ENCODE measurements around the gene NUP210.

NUP210 gene

DNA sequence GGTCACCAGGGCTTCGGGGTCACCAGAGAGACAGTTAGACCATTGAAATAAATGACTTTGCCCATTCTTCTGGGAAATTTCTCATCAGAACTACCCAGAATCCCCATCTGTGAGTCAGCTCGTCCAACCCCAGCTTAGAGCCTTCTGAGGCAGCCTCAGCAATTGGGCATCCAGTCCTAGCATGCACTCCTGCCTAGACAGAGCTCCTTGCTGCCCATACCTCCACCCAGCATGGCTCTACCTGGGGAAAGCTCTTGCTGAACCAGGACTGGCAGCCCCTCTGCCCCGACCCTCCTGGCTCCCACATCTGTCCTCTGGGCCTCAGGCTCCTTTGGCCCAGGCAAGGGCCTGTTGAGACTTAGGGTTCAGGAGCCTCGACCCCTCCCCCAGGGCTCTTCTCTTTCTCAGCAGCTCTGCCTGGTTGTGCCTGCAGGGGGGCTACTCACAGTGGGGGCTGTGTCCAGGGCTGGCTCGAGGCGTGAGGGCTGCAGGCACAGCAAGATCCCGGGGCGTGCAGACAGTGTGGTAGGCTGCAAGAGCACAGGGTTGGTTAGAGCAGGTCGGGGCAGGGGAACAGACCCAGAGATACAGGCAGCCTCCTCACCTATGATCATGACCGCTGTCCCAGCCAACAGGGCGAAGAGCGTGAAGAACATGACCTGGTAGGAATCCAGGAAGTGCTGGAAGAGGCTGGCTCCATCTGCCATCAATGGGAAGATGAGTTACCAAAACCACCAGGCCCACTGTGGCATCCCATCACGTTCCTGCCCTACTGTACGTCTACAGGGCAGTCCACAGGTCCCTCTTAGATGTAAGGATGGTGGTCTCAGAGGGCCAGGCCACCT is 101.3 kb downstream of the NUP210 start:
- no peak for DNase-seq

DNA sequence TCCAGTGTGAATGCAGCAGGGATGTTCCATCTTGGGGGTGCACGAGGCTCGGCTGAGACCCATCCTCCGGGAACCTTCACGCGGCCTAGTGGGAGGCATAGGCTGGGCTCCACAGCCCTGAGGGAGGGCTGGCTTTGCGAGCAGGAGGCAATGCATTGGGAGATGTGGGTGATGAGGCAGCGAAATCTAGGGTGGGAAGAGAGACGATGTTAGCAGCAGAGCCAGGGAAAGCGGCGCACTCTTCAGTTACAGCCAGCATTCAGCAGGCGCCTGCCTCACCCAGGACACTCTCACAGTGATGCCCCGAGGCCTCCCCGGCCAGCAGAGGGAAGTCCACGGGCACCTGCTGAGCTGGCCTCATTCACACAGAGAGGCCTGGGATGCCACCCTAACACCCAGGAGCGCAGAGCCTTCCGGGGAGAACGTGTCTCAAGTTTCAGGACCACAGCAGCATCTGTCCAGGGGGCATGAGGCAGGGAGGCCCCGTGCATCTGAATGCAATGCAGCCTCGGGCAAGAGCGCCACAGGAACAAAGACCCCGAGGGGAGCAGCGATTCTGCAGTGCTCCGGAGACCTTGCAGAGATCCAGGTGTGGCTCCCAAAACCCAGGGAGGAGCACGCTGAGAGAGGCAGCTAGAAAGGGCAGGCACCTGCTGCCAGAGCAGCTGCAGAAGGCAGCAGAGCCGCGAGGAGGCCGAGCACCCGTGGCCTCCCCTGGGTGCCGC is 102.4 kb downstream of the NUP210 start:
- no peak for DNase-seq

GRCh38 chr3:13316603-13317002 is 103.5 kb downstream of the NUP210 start:
- DNase-seq: no peak

DNA sequence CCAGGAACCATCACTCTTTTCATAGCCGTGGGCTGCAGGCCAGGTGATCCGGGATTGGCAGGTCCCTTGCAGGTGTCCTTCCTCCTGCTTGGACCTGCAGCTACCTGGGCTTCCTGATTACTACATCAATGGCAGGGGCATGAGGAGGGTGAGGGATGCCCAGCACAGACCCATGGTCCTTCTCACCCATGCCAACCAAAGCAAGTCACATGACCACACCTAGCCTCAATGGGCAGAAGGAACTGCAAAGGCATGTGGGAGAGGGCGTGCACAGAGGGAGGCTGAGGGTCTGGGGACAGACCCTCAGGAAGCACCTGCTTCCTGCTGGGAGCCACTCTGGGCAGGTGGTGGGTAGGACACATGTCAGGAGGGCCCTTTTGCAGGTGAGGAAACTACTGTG is 105.2 kb downstream of the NUP210 start:
- no peak for DNase-seq

- DNase-seq: no peak
Observed at GRCh38 chr3:13313813-13314212, 106.3 kb downstream of the NUP210 start.

- DNase-seq: no peak
Observed at GRCh38 chr3:13309004-13309403, 111.1 kb downstream of the NUP210 start.

GRCh38 chr3:13308380-13308801 is 111.7 kb downstream of the NUP210 start:
- peak; percentile 53 for DNase-seq

- DNase-seq: no peak
Observed at GRCh38 chr3:13307041-13307440, 113.1 kb downstream of the NUP210 start.

DNA sequence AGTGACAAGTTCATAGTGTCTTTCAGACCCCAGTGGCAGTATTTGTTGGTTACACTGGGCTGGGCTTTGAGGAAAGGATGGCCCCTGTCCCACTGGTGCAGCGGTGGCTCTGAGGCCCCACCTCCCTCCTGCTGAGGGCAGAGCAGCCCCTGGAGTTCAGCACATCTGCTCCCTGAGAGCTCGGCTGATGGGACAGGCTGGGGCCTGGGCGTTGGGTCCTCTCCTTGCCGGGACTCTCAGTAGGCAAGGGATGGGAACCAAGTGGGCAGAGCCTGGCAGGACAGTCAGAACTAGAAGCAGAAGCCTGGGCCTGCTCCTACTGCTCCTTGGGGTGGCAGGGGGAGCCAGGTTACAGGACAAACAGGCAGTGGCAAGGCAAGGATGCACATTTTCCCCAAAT is 114.5 kb downstream of the NUP210 start:
- no peak for DNase-seq

DNA sequence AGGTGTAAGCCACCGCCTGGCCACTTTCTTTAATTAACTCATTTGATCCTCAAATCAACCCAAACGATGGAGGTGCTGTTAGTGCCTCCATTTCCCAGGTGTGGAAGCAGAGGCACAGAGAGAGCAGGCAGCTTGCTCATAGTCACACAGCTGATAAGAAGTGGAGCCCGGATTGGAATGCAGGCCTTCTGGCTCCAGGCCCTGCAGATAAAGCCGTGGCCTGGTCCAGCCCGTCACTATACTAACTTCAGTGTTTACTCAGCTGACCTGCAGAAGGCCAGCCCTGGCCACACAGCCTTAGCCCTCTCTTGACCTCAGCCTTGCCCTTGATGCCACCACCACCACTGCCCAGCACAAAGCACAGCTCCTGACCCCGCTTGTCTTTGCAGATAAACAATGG is 116.7 kb downstream of the NUP210 start:
- no peak for DNase-seq

- peak; percentile 70 for DNase-seq
Observed at GRCh38 chr3:13301286-13301987, 118.7 kb downstream of the NUP210 start.

DNA sequence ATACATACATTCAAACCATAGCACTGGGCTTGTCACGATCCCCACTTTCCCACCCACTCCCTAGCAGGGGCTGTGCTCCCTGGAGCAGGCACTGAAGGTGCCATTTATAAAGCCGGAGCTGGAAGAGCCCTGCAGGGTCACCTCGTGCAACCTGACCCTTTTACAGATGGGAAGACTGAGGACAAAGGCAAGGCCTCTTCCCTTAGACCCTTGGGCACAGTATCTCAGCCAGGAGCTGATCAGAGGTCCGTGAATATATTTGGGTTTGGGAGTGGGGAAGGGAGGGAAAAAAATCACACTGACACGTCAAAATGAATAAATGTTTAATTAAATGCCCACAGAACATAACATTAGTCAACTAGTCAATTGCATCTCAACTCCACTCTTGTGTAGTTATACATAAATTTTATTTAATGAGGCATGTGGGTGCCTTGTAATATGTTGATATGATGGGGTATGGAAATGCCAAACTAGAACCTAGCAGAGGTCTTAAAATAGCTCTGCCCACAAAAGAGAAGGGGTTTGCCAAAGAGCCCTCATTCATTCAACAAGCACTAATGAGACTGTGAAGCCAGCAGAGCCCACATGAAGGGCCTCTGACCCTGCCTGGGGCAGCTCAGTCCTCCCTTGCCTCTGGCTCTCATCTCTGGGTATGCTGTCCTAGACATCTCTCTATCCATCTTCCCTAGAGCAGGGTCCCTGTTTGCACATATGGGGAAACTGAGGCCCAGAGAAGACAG is 119.4 kb downstream of the NUP210 start:
- DNase-seq: no peak

DNA sequence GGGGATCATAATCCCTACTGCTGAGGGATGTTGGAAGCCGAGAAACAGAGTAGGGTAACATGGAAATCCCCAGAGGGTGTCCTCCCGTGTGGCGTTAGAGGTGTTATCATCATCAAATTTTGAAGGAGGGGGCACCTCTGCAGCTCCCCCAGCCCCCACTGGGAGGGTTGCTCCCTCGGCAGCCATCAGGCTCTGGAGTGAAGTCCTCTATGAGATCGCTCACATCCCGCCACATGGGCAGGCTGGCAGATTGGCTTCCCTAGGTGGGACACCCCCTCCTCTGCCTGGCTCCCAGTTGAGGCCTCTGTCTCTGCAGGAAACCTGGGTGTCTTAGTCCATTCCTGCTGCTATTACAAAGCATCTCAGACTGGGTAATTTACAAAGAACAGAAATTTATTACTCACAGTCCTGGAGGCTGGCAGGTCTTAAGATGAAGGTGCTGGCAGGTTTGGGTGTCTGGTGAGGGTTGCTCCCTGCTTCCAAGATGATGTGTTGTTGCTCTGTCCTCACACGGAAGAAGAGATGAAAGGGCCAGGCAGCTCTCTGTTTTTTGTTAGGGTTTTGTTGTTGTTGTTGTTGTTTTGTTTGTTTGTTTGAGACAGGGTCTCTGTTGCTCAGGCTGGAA is 120.5 kb downstream of the NUP210 start:
- DNase-seq: no peak

DNA sequence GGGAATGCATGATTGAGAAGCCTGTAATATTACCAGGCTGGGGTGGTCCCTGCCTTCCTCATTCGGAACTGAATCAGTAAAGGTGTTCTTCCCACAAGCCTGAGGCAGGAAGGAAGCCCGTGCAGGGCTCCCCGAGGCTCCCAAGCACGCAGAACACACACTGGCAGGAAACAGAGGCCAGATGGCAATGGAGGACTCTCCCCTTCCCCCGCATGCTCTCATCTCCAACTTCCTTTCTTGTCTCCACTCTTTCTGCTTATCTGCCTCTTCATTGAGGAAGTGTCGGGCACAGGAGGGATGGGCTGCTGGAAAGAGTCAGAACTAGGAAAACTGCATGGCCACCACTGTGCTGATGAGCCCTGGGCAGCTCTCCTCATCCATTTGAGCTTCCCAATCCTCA is 123.5 kb downstream of the NUP210 start:
- DNase-seq: peak; percentile 90

DNA sequence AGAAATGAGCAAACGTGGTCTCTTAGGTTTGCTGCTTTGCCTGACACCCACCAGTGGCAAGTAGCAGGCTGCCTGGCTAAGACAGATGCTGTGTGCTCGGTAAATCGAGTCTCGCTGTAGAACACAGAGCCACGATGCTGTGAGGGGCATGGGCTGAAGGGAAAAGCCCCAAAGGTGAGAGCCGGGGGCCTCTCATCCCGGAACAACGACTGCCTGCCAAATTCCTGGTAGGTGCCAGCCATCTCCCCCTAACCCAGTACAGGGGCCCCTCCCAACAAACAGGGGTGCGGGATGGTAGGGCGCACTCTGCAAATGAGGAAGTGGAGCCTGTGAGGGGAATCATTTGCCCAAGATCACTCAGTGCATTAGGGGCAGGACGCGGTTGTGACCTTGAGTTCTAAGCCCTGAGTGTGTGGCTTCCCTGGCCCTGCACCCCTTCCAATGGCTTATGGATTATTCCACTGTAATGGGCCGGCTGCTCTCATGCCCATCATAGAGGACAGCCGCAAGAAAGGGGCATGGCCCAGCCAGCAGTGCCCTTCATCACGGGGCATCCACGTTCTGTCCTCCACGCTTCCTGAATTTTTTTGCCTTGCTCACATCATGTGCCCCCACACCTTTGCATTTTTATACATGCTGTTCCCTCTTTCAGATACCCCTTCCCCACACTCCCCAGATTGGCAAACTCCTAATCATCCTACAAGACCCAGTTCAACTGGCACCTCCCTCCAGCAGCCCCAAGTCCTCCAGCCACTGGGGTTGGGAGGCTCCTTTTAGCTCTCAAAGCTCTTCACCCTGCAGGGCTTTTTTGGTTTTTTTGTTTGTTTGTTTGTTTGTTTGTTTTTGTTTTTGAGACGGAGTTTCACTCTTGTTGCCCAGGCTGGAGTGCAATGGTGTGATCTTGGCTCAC is 125.4 kb downstream of the NUP210 start:
- no peak for DNase-seq

- peak; percentile 48 for DNase-seq
Observed at GRCh38 chr3:13292375-13292774, 127.7 kb downstream of the NUP210 start.

DNA sequence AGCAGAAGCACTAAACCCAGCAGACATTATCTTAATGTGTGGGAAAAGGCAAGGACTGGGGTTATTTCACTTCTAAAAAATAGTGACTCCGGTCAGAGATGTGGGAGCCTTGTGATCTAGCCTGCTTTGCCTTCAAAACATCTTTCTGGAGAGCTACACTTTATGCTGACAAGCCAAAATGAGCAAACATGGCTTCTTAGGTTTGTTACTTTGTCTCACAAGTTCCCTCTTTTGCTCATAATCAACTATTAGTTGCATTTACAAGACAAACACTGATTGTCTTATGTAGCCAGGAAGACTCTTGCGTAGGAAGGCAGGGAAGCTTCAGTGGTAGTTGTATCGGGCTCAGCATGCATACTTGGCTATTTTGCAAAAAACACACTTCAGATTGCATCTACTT is 129.2 kb downstream of the NUP210 start:
- DNase-seq: no peak

GRCh38 chr3:13289771-13290285 is 130.3 kb downstream of the NUP210 start:
- no peak for DNase-seq

DNA sequence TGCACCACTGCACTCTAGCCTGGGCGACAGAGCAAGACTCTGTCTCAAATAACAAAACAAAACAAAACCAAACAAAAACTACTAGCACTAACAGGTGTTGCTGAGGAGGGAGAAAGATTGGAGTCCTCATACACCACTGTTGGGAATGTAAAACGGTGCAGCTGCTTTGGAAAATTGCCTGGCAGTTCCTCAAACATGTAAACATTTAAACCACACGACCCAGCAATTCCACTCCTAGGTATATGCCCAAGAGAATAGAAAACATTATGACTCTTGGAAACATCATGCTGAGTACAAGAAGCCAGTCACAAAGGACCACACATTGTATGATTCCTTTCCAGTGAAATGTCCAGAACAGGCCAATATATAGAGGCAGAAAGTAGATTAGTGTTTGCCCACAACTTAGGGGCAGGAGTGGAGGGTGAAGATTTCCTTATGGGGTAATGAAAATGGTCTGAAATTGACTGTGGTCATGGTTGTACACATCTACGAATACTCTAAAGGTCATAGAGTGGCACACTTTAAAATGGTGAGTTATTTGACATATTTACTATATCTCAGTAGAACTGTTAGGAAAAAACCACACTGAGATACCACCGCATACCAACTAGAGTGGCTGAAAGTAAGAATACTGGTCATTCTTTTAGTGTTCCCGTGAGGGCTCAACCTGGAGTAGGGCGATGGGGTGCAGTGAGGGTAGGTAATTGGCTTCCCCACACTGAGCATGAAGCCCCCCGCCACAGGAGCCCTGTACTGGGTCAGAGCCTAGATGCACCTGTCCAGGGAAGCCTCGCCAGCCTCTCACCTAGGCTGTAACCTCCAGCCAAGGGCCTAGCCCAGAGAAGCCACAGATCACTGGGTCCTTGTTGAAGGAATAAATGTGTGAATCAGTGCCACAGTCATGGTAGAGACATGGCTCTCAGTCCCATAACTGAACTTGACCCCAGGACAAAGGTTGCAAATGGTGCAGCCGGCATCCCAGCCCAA is 131.1 kb downstream of the NUP210 start:
- DNase-seq: peak; percentile 58

GRCh38 chr3:13287833-13288232 is 132.3 kb downstream of the NUP210 start:
- no peak for DNase-seq

Measured in NCI-H510A treated with DMSO at 0.1 percent for 48 hours (cell line).